ENCODE results near the gene UBL4B. TPM values are rescaled to one million over a fixed set of nuclear protein-coding genes. Genes with fewer than 3 reads are reported as not detected.

Gene UBL4B
- total RNA-seq, 1 donor from 2014 or later, result not detected

- no peak for DNase-seq (ENCODE audit: extremely low read depth, low read depth, low spot score)
These were observed 39.0 kb downstream of the UBL4B start for GRCh38 chr1:110151175-110151669.

DNA sequence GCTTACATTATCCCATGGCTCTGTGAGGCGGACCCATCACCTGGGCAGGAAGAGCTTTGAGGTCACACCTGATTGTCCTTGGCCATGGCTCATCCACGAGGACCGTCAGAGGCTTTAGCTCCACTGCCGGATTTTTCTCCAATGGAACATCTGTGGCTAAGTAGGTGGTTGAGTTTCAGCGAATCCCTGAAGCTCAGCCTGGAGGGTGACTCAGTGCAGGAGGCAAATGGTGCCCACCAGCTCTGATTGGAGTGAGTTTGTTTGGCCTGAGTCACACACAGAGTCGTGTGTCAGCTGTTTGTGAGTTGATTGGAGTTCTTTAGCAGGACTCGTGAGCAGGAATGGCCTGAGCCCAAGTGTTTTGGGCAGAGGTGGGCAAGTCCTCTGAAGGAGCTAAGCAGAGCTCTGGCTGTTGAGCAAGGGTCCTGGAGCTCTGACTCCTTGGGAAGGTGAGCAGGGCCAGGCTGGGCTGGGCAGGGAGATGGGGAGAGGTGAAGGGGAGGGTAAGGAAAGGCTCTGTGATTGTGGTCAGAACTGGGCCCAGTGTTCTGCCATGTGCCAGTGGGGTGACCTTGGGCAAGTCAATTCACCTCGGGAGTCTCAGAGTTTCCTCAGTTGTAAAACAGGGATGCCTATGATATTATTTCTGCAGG lies 40.0 kb downstream of the UBL4B start:
- no peak for DNase-seq (ENCODE audit: extremely low read depth, low read depth, low spot score)

GRCh38 chr1:110153407-110153950 lies 41.2 kb downstream of the UBL4B start:
- no peak for DNase-seq (ENCODE audit: extremely low read depth, low read depth, low spot score)

GRCh38 chr1:110155878-110156522 lies 43.8 kb downstream of the UBL4B start:
- peak; percentile 22 for DNase-seq (ENCODE audit: extremely low read depth, low read depth, low spot score)

DNA sequence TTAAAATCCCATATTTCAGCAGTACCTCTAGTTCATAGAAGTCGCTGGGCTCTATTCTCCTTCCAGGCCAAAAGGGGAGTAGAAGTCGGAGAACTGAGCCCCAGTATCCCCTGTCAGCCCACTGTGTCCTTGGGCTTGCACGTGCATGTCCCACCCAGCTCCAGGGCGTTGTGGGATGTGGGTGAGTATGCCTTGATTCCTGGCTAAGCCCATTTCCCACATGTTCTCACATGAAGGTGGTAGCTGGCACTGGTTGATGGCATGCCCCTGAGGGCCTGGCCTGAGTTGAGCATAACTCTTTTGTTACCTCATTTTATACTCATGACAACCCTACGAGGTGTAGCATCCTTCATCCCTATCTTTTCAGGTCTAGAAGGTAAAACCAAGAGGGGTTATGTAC lies 46.0 kb downstream of the UBL4B start:
- no peak for DNase-seq (ENCODE audit: extremely low read depth, low read depth, low spot score)

GRCh38 chr1:110159168-110159567 lies 46.9 kb downstream of the UBL4B start:
- DNase-seq (ENCODE audit: extremely low read depth, low read depth, low spot score), result no peak

DNA sequence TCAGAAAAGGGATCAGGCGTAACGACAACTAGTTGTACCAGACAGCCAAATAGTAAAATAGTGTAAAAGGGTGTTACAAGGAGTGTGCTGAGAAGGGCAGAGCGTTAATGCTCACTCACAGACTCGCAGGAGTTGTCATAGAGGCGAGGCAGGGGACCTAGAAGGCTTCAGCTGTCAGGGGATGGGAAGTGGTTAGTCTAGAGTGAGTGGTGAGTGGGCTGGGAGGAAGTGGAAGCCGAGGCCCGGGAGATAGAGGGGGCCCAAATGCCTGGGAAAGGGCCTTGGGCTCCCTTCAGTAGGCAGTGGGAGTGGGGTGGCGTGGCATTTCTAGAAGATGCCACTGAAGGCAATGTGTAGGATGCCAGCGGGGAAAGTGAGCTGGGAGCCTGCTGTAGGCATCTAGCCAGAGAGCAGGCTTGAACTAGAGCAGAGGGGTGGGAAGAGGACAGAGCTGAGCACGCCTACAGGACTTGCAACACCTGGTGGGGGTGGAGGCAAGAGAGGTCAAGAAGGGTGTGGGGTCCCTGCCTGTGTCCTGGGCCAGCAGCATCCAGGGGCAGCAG lies 48.4 kb downstream of the UBL4B start:
- DNase-seq (ENCODE audit: extremely low read depth, low read depth, low spot score), result no peak

GRCh38 chr1:110161165-110161564 lies 48.9 kb downstream of the UBL4B start:
- DNase-seq (ENCODE audit: extremely low read depth, low read depth, low spot score), result no peak

DNA sequence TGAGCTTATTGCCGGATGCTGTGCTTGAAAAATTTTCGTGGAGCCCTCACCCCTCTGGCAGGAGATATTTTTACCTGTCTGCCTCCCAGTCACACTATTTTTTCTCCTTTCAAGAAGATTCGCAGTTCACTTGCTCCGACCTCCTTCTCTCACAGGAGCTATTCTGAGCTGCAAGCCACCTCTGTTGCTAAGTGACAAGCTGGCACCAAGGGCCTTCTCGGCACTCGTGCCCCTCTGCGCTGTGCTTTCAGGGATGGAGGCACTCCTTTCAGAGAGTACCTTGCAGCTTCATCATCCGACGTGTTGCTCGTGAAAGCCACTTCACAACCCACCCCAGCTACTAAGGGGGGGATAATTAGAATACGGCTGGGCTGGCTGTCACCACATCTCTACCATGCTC lies 49.6 kb downstream of the UBL4B start:
- DNase-seq (ENCODE audit: extremely low read depth, low read depth, low spot score), result no peak

Other genes starting within 250 kb of the UBL4B start
- gene CSF1, start 201.6 kb upstream of the UBL4B start, total RNA-seq, result 62.4 and 87.3 TPM in 2 replicates
- gene AHCYL1, start 127.7 kb upstream of the UBL4B start, total RNA-seq, result 35.0 and 51.6 TPM in 2 replicates
- 34.8 and 55.7 TPM in 2 replicates for gene STRIP1, start 77.8 kb upstream of the UBL4B start, total RNA-seq
- not detected in 2 replicates for gene ALX3, start 41.8 kb upstream of the UBL4B start, total RNA-seq
- gene SLC6A17, start 38.1 kb downstream of the UBL4B start, total RNA-seq, result 0.12 and 1.9 TPM in 2 replicates
- 6.0 and 12.0 TPM in 2 replicates for gene KCNC4, start 97.9 kb downstream of the UBL4B start, total RNA-seq
- gene RBM15, start 226.9 kb downstream of the UBL4B start, total RNA-seq, result 15.7 and 29.5 TPM in 2 replicates